OCI-LY3 (cell line): Measurements from ENCODE around the gene OPCML.

Source experiments
- H2AFZ ChIP-seq: fragments of 200-600, 300-600 bp; shearing (Covaris generic); 2 replicates; pipeline ENCODE4 v1.6.0; 2014; ENCODE audit warnings: antibody characterized with exemption, low read depth, low read length
- H3K27ac ChIP-seq: fragments of 200-600, 300-600 bp; sonication (generic); 2 replicates; pipeline ENCODE4 v1.5.1; 2014; ENCODE audit warnings: mild to moderate bottlenecking, low read length, moderate library complexity, mixed read lengths
- H3K27me3 ChIP-seq: fragments of 200-600, 300-600 bp; sonication (generic); 2 replicates; pipeline ENCODE4 v1.6.1; 2014; ENCODE audit warnings: low read depth, low read length, mixed read lengths
- H3K36me3 ChIP-seq: fragments of 200-600, 300-600 bp; sonication (generic); replicated peaks from 2 replicates; pipeline ENCODE3; 2014; ENCODE audit warnings: low read depth, low read length, mixed read lengths
- H3K4me1 ChIP-seq: fragments of 300-600, 200-600 bp; sonication (generic); 2 replicates; pipeline ENCODE4 v1.6.1; 2014; ENCODE audit warnings: low read length, mixed read lengths
- H3K4me2 ChIP-seq: fragments of 200-600, 300-600 bp; sonication (generic); 2 replicates; pipeline ENCODE4 v1.6.1; 2014; ENCODE audit warnings: low read length, mixed read lengths
- H3K4me3 ChIP-seq: fragments of 300-600, 200-600 bp; sonication (generic); 2 replicates; pipeline ENCODE4 v1.5.1; 2014; ENCODE audit warnings: antibody characterized with exemption, mild to moderate bottlenecking, low read length, moderate library complexity
- H3K79me2 ChIP-seq: fragments of 300-600, 200-600 bp; shearing (Covaris generic); 2 replicates; pipeline ENCODE4 v1.6.1; 2014; ENCODE audit warnings: mild to moderate bottlenecking, low read length, mixed read lengths
- H3K9ac ChIP-seq: fragments of 300-600, 200-600 bp; shearing (Covaris generic); 2 replicates; pipeline ENCODE4 v1.6.0; 2014; ENCODE audit warnings: mild to moderate bottlenecking, low read length, moderate library complexity
- H3K9me3 ChIP-seq: fragments of 200-600, 300-600 bp; shearing (Covaris generic); 2 replicates; pipeline ENCODE4 v1.6.1; 2014; ENCODE audit warnings: low read length, mixed read lengths; ENCODE audit not compliant: insufficient read depth
- H4K20me1 ChIP-seq: fragments of 200-600, 300-600 bp; sonication (generic); 2 replicates; pipeline ENCODE4 v1.6.1; 2016; ENCODE audit warnings: low read length, mixed read lengths; ENCODE audit not compliant: insufficient read depth
- EZH2phosphoT487 ChIP-seq: fragments of 200-600 bp; shearing (Covaris generic); IDR thresholded peaks from 2 replicates; pipeline ENCODE4 v1.6.1; 2018; ENCODE audit warnings: antibody characterized with exemption, mixed run types, low read depth
- TF ChIP-seq, protein P1 (sequence below): fragments of 200-600, 300-600 bp; sonication (generic); IDR thresholded peaks from 2 replicates; pipeline ENCODE4 v1.5.1; 2014; ENCODE audit warnings: antibody characterized with exemption, low read length, low read depth

OPCML gene

DNA sequence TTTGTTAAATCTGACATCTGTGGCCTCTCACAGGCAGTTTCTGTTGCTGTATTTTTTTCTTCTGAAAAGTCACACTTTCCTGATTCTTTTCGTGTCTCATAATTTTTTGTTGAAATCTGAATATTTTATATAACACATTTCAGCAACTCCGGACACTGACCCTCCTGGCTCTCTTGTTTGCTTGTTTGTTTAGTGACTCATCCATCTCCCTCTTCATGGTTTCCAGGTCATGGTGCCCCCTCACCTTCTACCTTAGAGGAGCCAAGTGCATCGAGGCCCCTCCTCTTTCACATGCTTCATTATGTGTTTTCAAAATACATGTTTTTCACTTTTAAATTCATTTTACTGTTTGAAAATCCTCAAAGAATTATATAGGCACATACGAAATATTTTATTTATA is 562.4 kb downstream of the OPCML start:
- no peaks in the 10 kb centered on the region for H4K20me1 ChIP-seq
- no peak overlapping the region for H3K9ac ChIP-seq
- H3K9me3 ChIP-seq: no peaks in the 10 kb centered on the region
- no peaks in the 10 kb centered on the region for H3K36me3 ChIP-seq
- H3K79me2 ChIP-seq: no peaks in the 10 kb centered on the region
- no peaks in the 10 kb centered on the region for H3K27me3 ChIP-seq
- no peak overlapping the region for H3K27ac ChIP-seq
- H3K4me2 ChIP-seq: no peak overlapping the region
- no peak for TF ChIP-seq EZH2phosphoT487
- TF ChIP-seq, protein P1, sequence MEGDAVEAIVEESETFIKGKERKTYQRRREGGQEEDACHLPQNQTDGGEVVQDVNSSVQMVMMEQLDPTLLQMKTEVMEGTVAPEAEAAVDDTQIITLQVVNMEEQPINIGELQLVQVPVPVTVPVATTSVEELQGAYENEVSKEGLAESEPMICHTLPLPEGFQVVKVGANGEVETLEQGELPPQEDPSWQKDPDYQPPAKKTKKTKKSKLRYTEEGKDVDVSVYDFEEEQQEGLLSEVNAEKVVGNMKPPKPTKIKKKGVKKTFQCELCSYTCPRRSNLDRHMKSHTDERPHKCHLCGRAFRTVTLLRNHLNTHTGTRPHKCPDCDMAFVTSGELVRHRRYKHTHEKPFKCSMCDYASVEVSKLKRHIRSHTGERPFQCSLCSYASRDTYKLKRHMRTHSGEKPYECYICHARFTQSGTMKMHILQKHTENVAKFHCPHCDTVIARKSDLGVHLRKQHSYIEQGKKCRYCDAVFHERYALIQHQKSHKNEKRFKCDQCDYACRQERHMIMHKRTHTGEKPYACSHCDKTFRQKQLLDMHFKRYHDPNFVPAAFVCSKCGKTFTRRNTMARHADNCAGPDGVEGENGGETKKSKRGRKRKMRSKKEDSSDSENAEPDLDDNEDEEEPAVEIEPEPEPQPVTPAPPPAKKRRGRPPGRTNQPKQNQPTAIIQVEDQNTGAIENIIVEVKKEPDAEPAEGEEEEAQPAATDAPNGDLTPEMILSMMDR: no peak
- no peaks in the 10 kb centered on the region for H3K4me1 ChIP-seq
- H2AFZ ChIP-seq: no peak overlapping the region
- no peak overlapping the region for H3K4me3 ChIP-seq

DNA sequence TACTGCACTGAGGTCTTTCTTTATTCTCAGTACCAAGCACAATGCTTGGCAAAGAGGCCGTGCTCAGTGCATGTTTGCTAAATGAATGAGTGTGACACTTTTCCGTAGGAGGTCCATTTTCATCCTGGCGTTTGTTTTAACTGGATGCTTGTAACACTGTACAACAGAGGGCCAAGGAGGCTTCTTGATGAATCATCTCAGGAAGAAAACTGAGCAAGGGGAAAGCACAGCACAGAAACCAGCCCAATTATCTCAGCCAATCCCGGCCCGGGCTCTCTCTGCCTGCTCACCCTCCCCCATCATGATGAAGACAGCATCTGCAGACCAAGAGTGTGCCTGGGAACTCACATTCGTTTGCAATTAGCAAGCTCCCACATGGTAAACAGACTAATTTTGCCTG is 570.3 kb downstream of the OPCML start:
- Histone ChIP-seq H3K4me3 (no peak overlapping the region), H2AFZ (no peak overlapping the region), H3K9me3 (no peaks in the 10 kb centered on the region), H3K79me2 (no peaks in the 10 kb centered on the region), H4K20me1 (no peaks in the 10 kb centered on the region), H3K27ac (no peak overlapping the region), H3K36me3 (no peaks in the 10 kb centered on the region), H3K9ac (no peak overlapping the region), H3K4me2 (no peak overlapping the region), H3K4me1 (no peaks in the 10 kb centered on the region), H3K27me3 (no peaks in the 10 kb centered on the region)
- TF ChIP-seq, protein P1: no peak
- TF ChIP-seq EZH2phosphoT487: no peak

DNA sequence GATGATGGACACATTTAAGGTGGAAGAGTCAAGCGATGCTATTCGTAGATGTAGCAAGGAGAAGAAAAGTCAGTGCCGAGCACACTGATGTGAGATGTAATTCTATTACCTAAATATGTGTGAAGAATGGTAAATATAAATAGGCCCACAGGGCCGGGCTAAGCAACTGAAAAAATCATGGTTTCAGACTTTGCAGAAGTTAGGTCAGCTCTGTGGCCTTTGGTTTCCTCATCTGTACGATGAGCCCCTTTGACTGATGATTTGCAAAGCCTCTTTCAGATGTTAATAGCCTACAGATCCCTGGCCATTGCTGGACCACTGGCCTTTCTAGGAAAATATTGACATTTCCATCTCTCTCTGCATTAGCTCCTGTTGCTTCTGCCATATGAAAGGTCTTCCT is 570.8 kb downstream of the OPCML start:
- no peak overlapping the region for H3K9ac ChIP-seq
- H3K4me2 ChIP-seq: no peak overlapping the region
- H3K36me3 ChIP-seq: no peaks in the 10 kb centered on the region
- no peaks in the 10 kb centered on the region for H3K4me1 ChIP-seq
- H3K27me3 ChIP-seq: no peaks in the 10 kb centered on the region
- H3K79me2 ChIP-seq: no peaks in the 10 kb centered on the region
- TF ChIP-seq EZH2phosphoT487: no peak
- TF ChIP-seq, protein P1: no peak
- H4K20me1 ChIP-seq: no peaks in the 10 kb centered on the region
- H3K27ac ChIP-seq: no peak overlapping the region
- no peak overlapping the region for H2AFZ ChIP-seq
- H3K9me3 ChIP-seq: no peaks in the 10 kb centered on the region
- no peak overlapping the region for H3K4me3 ChIP-seq

DNA sequence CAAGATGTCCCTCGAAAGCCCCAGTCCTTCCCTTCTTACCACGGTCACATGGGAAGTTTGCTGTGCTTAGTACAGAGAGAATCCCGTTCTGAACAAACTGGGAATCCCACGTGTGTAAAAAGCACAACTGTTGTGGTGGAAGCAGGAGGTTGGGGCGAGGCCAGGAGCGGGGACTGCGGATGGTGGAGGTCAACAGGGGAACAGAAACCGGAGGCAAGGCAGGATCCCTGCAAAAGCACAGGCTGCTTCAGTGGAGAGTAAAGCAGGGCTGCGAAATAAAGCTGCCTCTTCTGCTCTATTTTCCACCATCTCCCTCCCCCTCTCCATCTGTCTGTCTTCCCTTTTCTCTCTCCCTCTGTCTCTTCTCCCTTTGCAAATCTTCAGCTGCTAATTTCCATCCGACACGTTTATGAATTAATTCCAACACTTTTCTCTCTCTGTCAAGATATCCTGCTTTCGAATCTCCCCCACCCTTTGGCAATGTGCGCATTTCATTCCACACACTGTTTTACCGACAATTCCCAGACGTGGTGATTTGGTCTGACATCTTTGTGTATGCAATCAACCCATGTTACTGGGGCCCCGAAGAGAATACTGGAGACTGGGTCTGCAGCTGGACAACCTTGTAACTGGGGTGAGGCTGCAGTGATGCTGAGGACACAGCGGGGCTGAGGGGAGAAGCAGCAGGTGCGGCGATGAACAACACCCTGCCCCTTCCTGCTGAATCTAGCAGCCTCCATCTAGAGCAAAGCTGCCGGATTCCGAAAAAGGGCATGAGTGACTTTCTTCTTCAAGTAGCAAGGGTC is 571.8 kb downstream of the OPCML start:
- TF ChIP-seq, protein P1: no peak
- TF ChIP-seq EZH2phosphoT487: no peak
- Histone ChIP-seq H3K4me2 (no peak overlapping the region), H4K20me1 (no peaks in the 10 kb centered on the region), H3K79me2 (no peaks in the 10 kb centered on the region), H3K9me3 (no peaks in the 10 kb centered on the region), H3K9ac (no peak overlapping the region), H3K4me3 (no peak overlapping the region), H3K27me3 (no peaks in the 10 kb centered on the region), H3K36me3 (no peaks in the 10 kb centered on the region), H3K4me1 (no peaks in the 10 kb centered on the region), H3K27ac (no peak overlapping the region), H2AFZ (no peak overlapping the region)
